Fibroblast of lung (primary cell): ENCODE data around the gene PPP2R3B. TPM values are rescaled to one million over a fixed set of nuclear protein-coding genes. Genes with fewer than 3 reads are reported as not detected.
"Not testable (repeated sequence)": the region's sequence is repeated elsewhere in the genome, so short reads cannot be mapped to it uniquely, and the experiment has no call there.

ENCODE experiments used
- DNase-seq, 2 donors: peaks; one replicate each; pipeline versions ENCODE4 v3.0.0 to v3.0.0-alpha.2; 2010; ENCODE audit warnings: low read depth in 2 of 2
- H2AFZ ChIP-seq: 2 replicates; pipeline ENCODE4 v1.5.1; 2012; ENCODE audit warnings: low read length, control low read depth, inconsistent platforms
- H3K27ac ChIP-seq: 2 replicates; pipeline ENCODE4 v1.5.1; 2011; ENCODE audit warnings: low read length, control low read depth; ENCODE audit not compliant: insufficient read depth
- H3K27me3 ChIP-seq: 2 replicates; pipeline ENCODE4 v1.5.1; 2011; ENCODE audit warnings: mild to moderate bottlenecking, low read length; ENCODE audit not compliant: control insufficient read depth, insufficient read depth
- H3K36me3 ChIP-seq: 2 replicates; pipeline ENCODE4 v1.5.1; 2011; ENCODE audit warnings: low read length; ENCODE audit not compliant: control insufficient read depth, insufficient read depth
- H3K4me1 ChIP-seq: 2 replicates; pipeline ENCODE4 v1.5.1; 2011; ENCODE audit warnings: low read length; ENCODE audit not compliant: control insufficient read depth, insufficient read depth; ENCODE audit errors: extremely low read depth
- H3K4me2 ChIP-seq: 2 replicates; pipeline ENCODE4 v1.5.1; 2011; ENCODE audit warnings: low read length, control low read depth; ENCODE audit not compliant: insufficient read depth; ENCODE audit errors: extremely low read depth
- H3K4me3 ChIP-seq, 4 experiments: fragments of 200-600 bp in 1 of 4; sonication (generic) in 1 of 4; replicated peaks in 1 of 4; 2 replicates each; pipeline ENCODE4 v1.5.1; 2011 to 2016; ENCODE audit warnings: low read length in 4 of 4, low read depth in 3 of 4, mild to moderate bottlenecking in 3 of 4, control low read depth in 2 of 4, inconsistent platforms in 1 of 4, mixed read lengths in 1 of 4; ENCODE audit not compliant: insufficient read depth in 1 of 4; ENCODE audit errors: control extremely low read depth in 1 of 4
- H3K79me2 ChIP-seq: 2 replicates; pipeline ENCODE4 v1.5.1; 2012; ENCODE audit warnings: mild to moderate bottlenecking, low read length, inconsistent platforms; ENCODE audit not compliant: control insufficient read depth, insufficient read depth
- H3K9ac ChIP-seq: 2 replicates; pipeline ENCODE4 v1.5.1; 2011; ENCODE audit warnings: mild to moderate bottlenecking, low read length, control low read depth; ENCODE audit not compliant: insufficient read depth
- H3K9me3 ChIP-seq: 2 replicates; pipeline ENCODE4 v1.5.1; 2012; ENCODE audit warnings: low read depth, low read length; ENCODE audit not compliant: control insufficient read depth, insufficient read depth
- H4K20me1 ChIP-seq: 2 replicates; pipeline ENCODE4 v1.5.1; 2011; ENCODE audit warnings: low read length; ENCODE audit not compliant: control insufficient read depth, insufficient read depth; ENCODE audit errors: extremely low read depth
- CTCF ChIP-seq, 2 donors: IDR thresholded peaks in 1 of 2; conservative IDR thresholded peaks in 1 of 2; 1 replicate in 1 of 2; 2 replicates in 1 of 2; pipeline ENCODE4 v1.5.1; 2011 to 2012; ENCODE audit warnings: low read length in 2 of 2, control low read depth in 1 of 2, inconsistent platforms in 1 of 2, low read depth in 1 of 2, mild to moderate bottlenecking in 1 of 2
- EZH2 ChIP-seq: IDR thresholded peaks from 2 replicates; pipeline ENCODE4 v1.5.1; 2012; ENCODE audit warnings: low read length, control low read depth, mild to moderate bottlenecking; ENCODE audit errors: missing control alignments
- polyA plus RNA-seq, 2 donors: library from polyadenylated mRNA; depleted of rRNA in 1 of 2; stranded (reverse) in 1 of 2; unstranded in 1 of 2; fragments of >200 nt; gene quantifications; 2 replicates each; pipeline ENCODE4 v1.2.1, GENCODE V29; 2011 to 2012; ENCODE audit warnings: missing spikeins in 1 of 2
- total RNA-seq: library from RNA; depleted of rRNA; stranded (reverse); fragments of >200 nt; gene quantifications from 2 replicates; pipeline ENCODE4 v1.2.1, GENCODE V29; 2014

Gene PPP2R3B
- total and polyA plus RNA-seq, 2 donors (not counting 1 experiment from before 2014, with no cell fraction given): 3.2 to 14.7 TPM

GRCh38 chrX:331825-332495 is 54.7 kb downstream of the PPP2R3B start:
- Histone ChIP-seq H4K20me1 (no peaks in the 10 kb centered on the region), H3K36me3 (peaks cover 1% of the 10 kb centered on the region), H3K27ac (no peak overlapping the region), H3K9ac (no peak overlapping the region), H2AFZ (no peak overlapping the region), H3K4me3 (no peak overlapping the region), H3K4me2 (no peak overlapping the region), H3K79me2 (no peaks in the 10 kb centered on the region), H3K27me3 (no peaks in the 10 kb centered on the region), H3K4me1 (peaks cover 2% of the 10 kb centered on the region), H3K9me3 (no peaks in the 10 kb centered on the region)
- TF ChIP-seq EZH2: no peak
- TF ChIP-seq CTCF (conservative IDR thresholded peaks at IDR 0.05 in 1 of 2, IDR thresholded peaks at IDR 0.05 in 1 of 2; ENCODE audit: low read depth in 1 of 2, low read length in 2 of 2): no peak
- DNase-seq: no peak

GRCh38 chrX:331151-331824 is 55.4 kb downstream of the PPP2R3B start:
- peak overlapping the region; percentile 4 for H3K4me2 ChIP-seq
- peaks cover 1% of the 10 kb centered on the region for H3K36me3 ChIP-seq
- no peaks in the 10 kb centered on the region for H3K9me3 ChIP-seq
- no peak for TF ChIP-seq EZH2
- no peak for TF ChIP-seq CTCF (conservative IDR thresholded peaks at IDR 0.05 in 1 of 2, IDR thresholded peaks at IDR 0.05 in 1 of 2; ENCODE audit: low read depth in 1 of 2, low read length in 2 of 2)
- H3K27ac ChIP-seq: no peak overlapping the region
- no peaks in the 10 kb centered on the region for H4K20me1 ChIP-seq
- H3K4me3 ChIP-seq: peak overlapping the region in 1 of 4 experiments; percentile 17
- no peaks in the 10 kb centered on the region for H3K79me2 ChIP-seq
- no peaks in the 10 kb centered on the region for H3K27me3 ChIP-seq
- H3K9ac ChIP-seq: no peak overlapping the region
- DNase-seq: peak; percentile 33
- H2AFZ ChIP-seq: no peak overlapping the region
- peaks cover 2% of the 10 kb centered on the region for H3K4me1 ChIP-seq

- no peaks in the 10 kb centered on the region for H3K79me2 ChIP-seq
- H3K4me1 ChIP-seq: peaks cover 2% of the 10 kb centered on the region
- no peaks in the 10 kb centered on the region for H4K20me1 ChIP-seq
- H3K27me3 ChIP-seq: no peaks in the 10 kb centered on the region
- H3K9me3 ChIP-seq: no peaks in the 10 kb centered on the region
- no peak for DNase-seq
- H3K27ac ChIP-seq: no peak overlapping the region
- no peak overlapping the region for H2AFZ ChIP-seq
- no peak overlapping the region for H3K4me3 ChIP-seq
- H3K36me3 ChIP-seq: peaks cover 1% of the 10 kb centered on the region
- H3K4me2 ChIP-seq: no peak overlapping the region
- no peak overlapping the region for H3K9ac ChIP-seq
- TF ChIP-seq EZH2 (no peak), CTCF (conservative IDR thresholded peaks at IDR 0.05 in 1 of 2, IDR thresholded peaks at IDR 0.05 in 1 of 2; ENCODE audit: low read depth in 1 of 2, low read length in 2 of 2) (no peak)
These were observed 56.0 kb downstream of the PPP2R3B start for GRCh38 chrX:330726-331150.

- not testable (repeated sequence) for DNase-seq, H3K79me2 ChIP-seq
These were observed 56.5 kb downstream of the PPP2R3B start for GRCh38 chrX:330141-330725.

More at GRCh38 chrX:330141-330725, 56.5 kb downstream of the PPP2R3B start:
- not testable (repeated sequence) for H3K9ac ChIP-seq, H3K4me3 ChIP-seq, H3K27me3 ChIP-seq, H3K27ac ChIP-seq, H3K4me1 ChIP-seq, H3K9me3 ChIP-seq, H3K4me2 ChIP-seq, H3K36me3 ChIP-seq, H4K20me1 ChIP-seq, H2AFZ ChIP-seq
